Skeletal muscle satellite cell (primary cell): ENCODE results near the gene DISC1.
A peak's percentile ranks its signal among the peaks of the same experiment; 100 is the strongest.

ENCODE experiments used
- H3K27me3 ChIP-seq: 2 replicates; pipeline ENCODE4 v1.7.0; 2013; ENCODE audit warnings: low read length; ENCODE audit not compliant: control insufficient read depth, insufficient read depth
- H3K36me3 ChIP-seq: 2 replicates; pipeline ENCODE4 v1.7.0; 2013; ENCODE audit warnings: mild to moderate bottlenecking, control low read depth, low read length; ENCODE audit not compliant: insufficient read depth
- H3K4me1 ChIP-seq: 2 replicates; pipeline ENCODE4 v1.7.0; 2013; ENCODE audit warnings: low read length; ENCODE audit not compliant: control insufficient read depth, insufficient read depth
- H3K4me2 ChIP-seq: 2 replicates; pipeline ENCODE4 v1.7.0; 2013; ENCODE audit warnings: mild to moderate bottlenecking, low read length
- H3K4me3 ChIP-seq: 2 replicates; pipeline ENCODE4 v1.7.0; 2013; ENCODE audit warnings: low read length
- H3K9ac ChIP-seq: 2 replicates; pipeline ENCODE4 v1.7.0; 2013; ENCODE audit warnings: mild to moderate bottlenecking, low read depth, low read length, moderate library complexity
- H3K9me3 ChIP-seq: replicated peaks from 2 replicates; pipeline ENCODE4 v1.7.0; 2013; ENCODE audit warnings: mild to moderate bottlenecking, control low read depth, low read length

The DISC1 gene

DNA sequence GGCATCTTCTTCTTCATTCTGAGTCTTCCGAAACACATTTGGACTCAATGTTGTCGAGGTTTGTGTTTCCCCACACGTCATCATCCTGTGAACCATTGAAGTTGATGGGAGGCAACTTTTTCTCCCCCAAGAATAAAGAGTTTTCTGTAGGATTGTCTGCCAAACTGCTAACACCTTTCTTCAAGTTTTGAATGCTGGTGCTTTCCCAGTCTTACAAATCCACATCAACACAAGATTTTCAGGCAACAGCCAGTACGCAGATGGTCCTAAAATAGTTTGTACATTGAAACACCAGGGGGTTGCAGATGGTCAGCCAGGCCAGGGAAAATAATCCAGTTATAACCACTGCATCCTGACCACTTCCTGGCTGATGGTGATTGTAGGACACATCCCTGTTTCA lies 187.9 kb downstream of the DISC1 start:
- no peaks in the 10 kb centered on the region for H3K9me3 ChIP-seq
- H3K9ac ChIP-seq, result no peak overlapping the region
- no peak overlapping the region for H3K4me3 ChIP-seq
- no peak overlapping the region for H3K4me2 ChIP-seq
- no peaks in the 10 kb centered on the region for H3K27me3 ChIP-seq
- no peaks in the 10 kb centered on the region for H3K36me3 ChIP-seq
- H3K4me1 ChIP-seq, result peaks cover 10% of the 10 kb centered on the region

DNA sequence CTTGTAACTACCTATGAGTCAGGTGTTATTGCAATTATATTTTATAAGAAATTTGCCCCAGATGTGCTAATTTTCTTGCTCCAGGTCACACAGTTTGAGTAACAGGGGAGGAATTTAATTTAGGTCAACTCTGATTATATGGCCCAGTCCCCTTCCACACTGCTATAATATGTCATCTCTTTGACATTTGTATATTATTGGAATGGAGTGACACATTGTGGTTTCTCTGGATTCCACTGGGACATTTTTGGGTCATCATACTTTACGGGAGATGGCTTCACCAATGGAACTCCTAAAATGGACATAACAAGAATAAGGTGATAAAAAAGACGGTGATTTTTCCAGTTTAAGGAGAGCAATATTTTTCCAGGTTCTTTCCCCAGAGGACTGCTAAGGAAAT lies 191.2 kb downstream of the DISC1 start:
- no peak overlapping the region for H3K9ac ChIP-seq
- no peaks in the 10 kb centered on the region for H3K36me3 ChIP-seq
- H3K4me2 ChIP-seq, result no peak overlapping the region

DNA sequence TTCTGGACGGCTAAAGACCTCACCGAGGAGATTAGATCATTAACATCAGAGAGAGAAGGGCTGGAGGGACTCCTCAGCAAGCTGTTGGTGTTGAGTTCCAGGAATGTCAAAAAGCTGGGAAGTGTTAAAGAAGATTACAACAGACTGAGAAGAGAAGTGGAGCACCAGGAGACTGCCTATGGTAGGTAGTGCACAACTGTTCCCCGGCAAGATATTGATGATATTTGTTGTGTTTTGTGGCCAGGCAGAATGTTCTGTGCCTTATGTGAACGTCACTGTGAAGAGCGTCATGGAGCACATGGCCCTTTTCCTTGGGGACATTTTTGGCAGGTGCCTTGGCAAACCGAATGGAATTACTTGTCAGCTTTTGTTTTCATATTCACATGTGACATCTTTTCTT lies 191.7 kb downstream of the DISC1 start:
- Histone ChIP-seq H3K4me3 (no peak overlapping the region), H3K4me1 (peaks cover 9% of the 10 kb centered on the region), H3K4me2 (no peak overlapping the region), H3K9me3 (no peaks in the 10 kb centered on the region), H3K36me3 (no peaks in the 10 kb centered on the region), H3K27me3 (no peaks in the 10 kb centered on the region), H3K9ac (no peak overlapping the region)

More for the DNA sequence above, 191.2 kb downstream of the DISC1 start:
- Histone ChIP-seq H3K4me1 (peaks cover 9% of the 10 kb centered on the region), H3K9me3 (no peaks in the 10 kb centered on the region), H3K27me3 (no peaks in the 10 kb centered on the region), H3K4me3 (no peak overlapping the region)

DNA sequence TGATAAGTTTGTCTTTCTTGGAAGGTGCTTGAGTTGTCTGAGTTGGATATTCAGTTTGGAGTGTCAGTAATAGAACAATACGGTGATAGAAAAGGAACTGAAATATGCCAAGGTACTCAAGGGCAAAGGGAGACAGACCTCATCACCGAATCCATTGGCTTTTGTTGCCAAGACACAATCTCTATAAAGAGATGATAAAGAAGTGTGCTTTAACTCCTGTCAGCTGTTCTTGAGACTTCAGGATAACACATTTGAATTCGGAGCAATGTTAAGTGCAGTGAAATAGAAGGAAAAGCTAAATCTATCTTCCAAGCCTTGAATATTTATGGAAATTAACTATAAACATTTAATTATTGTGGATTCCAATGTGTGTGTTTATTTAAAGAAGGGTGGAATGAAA lies 194.7 kb downstream of the DISC1 start:
- H3K9ac ChIP-seq, result no peak overlapping the region
- no peaks in the 10 kb centered on the region for H3K27me3 ChIP-seq
- H3K4me2 ChIP-seq, result no peak overlapping the region
- no peak overlapping the region for H3K4me3 ChIP-seq
- peaks cover 9% of the 10 kb centered on the region for H3K4me1 ChIP-seq
- no peaks in the 10 kb centered on the region for H3K36me3 ChIP-seq
- H3K9me3 ChIP-seq, result no peaks in the 10 kb centered on the region

DNA sequence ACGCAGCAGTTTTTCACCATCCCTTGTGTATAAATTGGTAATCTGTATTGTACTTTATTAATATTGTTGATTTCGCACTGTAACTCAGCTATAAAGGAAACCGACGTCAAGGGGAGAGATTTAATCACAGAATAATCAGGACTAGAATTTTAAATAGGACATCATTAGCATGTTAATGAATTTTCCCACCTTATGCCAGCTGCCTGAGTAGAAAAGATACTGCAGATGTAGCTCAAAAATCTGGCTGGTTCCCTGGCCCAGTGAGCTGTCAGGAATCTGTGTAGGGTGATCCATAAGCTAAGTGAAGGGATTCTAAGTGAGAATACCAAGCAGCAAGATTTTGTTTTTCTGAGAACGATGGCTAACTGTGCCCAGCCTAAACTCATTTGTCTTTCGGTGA lies 195.5 kb downstream of the DISC1 start:
- no peak overlapping the region for H3K4me3 ChIP-seq
- H3K9ac ChIP-seq, result no peak overlapping the region
- peaks cover 15% of the 10 kb centered on the region for H3K4me1 ChIP-seq
- H3K36me3 ChIP-seq, result no peaks in the 10 kb centered on the region
- H3K4me2 ChIP-seq, result no peak overlapping the region
- no peaks in the 10 kb centered on the region for H3K27me3 ChIP-seq
- H3K9me3 ChIP-seq, result no peaks in the 10 kb centered on the region

DNA sequence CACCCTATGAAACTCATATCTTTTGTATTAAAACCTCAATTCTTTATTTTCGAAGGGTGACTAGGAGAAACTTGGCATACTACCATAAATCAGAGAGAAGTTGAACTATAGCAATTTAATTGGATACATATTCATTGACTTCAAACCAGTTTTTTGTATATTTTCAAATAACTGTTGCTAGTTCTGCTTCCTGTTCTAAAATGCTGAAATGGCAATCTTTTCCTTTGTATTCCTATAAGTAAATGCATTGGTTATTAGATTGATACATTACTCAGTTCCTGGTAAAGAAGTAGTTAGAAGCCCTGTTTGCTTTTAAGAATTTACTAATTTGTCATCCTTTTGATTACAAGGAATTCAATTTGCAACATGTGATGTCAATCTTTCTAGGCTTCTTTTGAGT lies 200.0 kb downstream of the DISC1 start:
- H3K4me1 ChIP-seq, result peaks cover 31% of the 10 kb centered on the region
- H3K9me3 ChIP-seq, result no peaks in the 10 kb centered on the region
- no peak overlapping the region for H3K9ac ChIP-seq
- H3K36me3 ChIP-seq, result no peaks in the 10 kb centered on the region
- no peaks in the 10 kb centered on the region for H3K27me3 ChIP-seq
- H3K4me3 ChIP-seq, result no peak overlapping the region
- no peak overlapping the region for H3K4me2 ChIP-seq

DNA sequence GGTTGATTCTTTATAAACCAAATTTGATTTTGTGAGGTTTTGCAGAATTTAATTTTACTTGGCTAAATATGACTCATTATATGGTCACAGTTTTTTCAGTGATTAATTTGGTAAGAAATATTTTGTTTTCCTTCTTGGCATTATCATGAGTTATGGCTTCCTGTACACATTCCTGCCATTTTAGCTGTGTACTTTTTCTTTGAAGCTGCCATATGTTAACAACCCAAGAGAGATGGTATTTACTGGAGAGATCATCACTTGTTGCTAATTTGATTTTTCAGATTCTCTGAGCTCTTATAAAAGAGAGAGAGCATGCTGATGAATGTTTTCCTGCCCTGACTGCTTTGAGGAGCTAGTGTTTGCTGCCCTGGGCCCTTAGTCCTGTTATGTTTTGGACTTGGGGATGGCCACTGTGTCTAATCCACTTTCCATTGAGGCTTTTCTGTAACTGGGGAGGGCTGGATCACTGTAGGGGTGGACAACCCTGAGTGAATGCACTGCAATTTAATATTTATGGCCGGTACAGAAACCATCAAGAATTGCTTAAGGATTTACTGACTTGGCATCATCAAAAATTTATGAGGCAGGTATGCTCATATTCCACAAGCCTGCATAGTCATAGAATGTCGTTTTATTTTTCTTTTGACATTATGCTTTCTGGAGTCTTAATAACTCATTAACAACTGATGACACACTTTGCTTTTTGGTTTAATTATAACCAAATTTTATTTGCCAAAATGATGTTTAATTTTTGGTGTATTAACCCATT lies 200.9 kb downstream of the DISC1 start:
- Histone ChIP-seq H3K4me2 (peak overlapping the region; percentile 73), H3K9me3 (no peaks in the 10 kb centered on the region), H3K4me3 (peak overlapping the region; percentile 30), H3K4me1 (peaks cover 36% of the 10 kb centered on the region), H3K27me3 (no peaks in the 10 kb centered on the region), H3K36me3 (no peaks in the 10 kb centered on the region), H3K9ac (peak overlapping the region; percentile 84)

DNA sequence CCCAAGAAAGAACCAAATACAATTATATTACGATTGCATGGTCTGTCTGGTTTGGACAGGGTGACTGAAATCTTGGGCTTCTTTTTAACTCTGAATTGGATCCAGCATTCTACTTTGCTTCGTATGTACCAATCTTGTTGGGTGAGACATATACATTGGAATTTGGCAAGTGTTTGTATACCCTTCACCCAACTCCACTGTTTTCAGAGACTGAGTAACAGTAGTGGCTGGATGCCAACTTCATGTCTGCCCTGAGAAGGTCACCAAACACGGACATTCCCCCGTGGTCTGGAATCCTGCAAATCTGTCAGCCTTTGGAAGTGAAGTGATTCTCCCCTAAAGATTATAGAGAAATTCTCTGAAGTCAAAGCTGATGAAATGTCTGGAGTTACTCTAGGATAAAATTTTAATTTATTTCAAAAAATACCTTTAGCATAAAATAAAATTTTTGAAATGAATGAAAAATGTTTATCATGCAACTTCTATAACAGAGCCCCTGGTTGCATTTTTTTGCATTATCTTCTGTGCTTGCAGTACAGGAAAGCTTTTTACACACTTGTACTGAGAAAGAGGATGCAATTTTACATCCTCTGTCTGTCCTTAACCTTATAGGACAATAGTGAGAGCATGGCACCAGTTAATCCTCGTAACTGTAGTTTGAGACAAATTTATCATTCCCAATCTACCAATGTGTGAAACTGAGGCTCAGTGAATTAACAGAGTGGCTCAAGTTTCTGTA lies 201.8 kb downstream of the DISC1 start:
- H3K36me3 ChIP-seq, result no peaks in the 10 kb centered on the region
- no peaks in the 10 kb centered on the region for H3K9me3 ChIP-seq
- peaks cover 36% of the 10 kb centered on the region for H3K4me1 ChIP-seq
- H3K4me3 ChIP-seq, result peak overlapping the region; percentile 30
- H3K9ac ChIP-seq, result peak overlapping the region; percentile 84
- no peaks in the 10 kb centered on the region for H3K27me3 ChIP-seq
- H3K4me2 ChIP-seq, result peak overlapping the region; percentile 73

DNA sequence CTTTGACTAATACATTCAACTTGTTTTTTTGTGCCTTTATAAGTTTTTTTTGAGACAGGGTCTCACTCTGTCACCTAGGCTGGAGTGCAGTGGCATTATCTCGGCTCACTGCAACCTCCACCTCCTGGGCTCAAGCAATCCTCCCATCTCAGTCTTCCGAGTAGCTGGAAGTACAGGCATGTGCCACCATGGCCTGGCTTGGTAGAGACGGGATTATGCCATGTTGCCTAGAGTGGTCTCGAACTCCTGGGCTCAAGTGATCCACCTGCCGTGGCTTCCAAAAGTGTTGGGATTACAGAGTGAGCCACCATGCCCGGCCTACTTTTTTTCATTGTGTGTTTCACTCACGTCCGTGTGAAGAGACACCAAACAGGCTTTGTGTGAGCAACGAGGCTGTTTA lies 202.7 kb downstream of the DISC1 start:
- no peak overlapping the region for H3K4me3 ChIP-seq
- no peaks in the 10 kb centered on the region for H3K36me3 ChIP-seq
- H3K9ac ChIP-seq, result no peak overlapping the region
- H3K9me3 ChIP-seq, result no peaks in the 10 kb centered on the region
- H3K27me3 ChIP-seq, result no peaks in the 10 kb centered on the region
- H3K4me1 ChIP-seq, result peaks cover 36% of the 10 kb centered on the region
- H3K4me2 ChIP-seq, result no peak overlapping the region

DNA sequence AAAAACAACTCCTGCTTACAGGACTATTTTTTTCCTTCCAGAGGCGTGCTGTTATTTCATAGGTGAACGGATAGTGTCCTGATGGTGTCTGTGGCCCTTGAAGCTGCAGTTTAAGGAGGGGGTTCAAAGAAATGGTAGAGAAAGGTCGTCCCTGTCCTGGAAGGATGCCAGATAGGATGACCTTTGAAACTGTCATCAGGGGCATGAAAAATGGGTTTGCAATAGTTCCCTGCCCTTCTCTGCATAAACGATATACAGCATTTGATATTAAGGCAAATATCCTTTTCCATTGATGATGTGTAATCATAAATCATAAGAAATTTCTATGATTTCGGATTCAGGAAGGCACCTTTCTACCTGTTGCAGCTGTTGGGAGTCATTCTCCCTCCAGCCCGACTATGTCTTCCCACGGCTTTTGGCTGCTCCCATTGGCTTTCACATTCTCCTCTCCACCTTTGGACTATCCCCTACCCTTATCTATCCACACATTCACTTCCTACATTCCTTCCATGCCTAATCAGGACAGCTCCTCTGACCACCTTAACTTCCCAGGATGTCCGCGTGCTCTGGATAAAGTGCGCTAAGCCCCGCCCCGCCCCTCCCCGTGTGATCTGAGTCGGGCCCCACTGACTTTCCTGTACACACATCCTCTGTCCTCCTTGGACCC lies 209.8 kb downstream of the DISC1 start:
- H3K9ac ChIP-seq, result no peak overlapping the region
- no peak overlapping the region for H3K4me3 ChIP-seq
- H3K9me3 ChIP-seq, result no peaks in the 10 kb centered on the region
- peaks cover 9% of the 10 kb centered on the region for H3K4me1 ChIP-seq
- no peaks in the 10 kb centered on the region for H3K27me3 ChIP-seq
- no peaks in the 10 kb centered on the region for H3K36me3 ChIP-seq
- H3K4me2 ChIP-seq, result no peak overlapping the region

DNA sequence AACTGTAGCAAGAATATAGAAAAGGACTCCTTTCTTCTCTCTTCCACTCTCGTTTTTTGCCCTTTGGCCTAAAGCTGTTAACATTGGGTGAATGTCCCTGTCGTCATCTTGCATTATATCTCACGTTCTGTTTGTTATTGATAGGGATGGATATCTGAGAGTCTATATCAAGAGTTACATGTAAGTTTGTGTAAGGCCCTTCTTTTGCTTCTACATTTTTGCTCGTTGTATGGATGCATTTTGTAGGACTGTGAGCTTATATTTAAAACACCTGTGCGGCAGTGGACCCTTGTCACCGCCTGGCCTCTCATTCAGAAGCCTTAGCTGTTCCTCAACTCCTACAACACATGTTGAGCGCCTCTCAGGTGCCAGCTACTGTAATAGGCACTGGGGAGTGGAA lies 211.9 kb downstream of the DISC1 start:
- Histone ChIP-seq H3K27me3 (no peaks in the 10 kb centered on the region), H3K4me2 (no peak overlapping the region), H3K9ac (no peak overlapping the region), H3K4me3 (no peak overlapping the region), H3K9me3 (no peaks in the 10 kb centered on the region), H3K4me1 (peaks cover 15% of the 10 kb centered on the region), H3K36me3 (no peaks in the 10 kb centered on the region)
